Measurements from ENCODE around the gene CAMK2A. TPM values are rescaled to one million over a fixed set of nuclear protein-coding genes. Genes with fewer than 3 reads are reported as not detected.

CAMK2A gene
- total RNA-seq, 2 donors from 2014 or later: 0.50 to 1.0 TPM

DNA sequence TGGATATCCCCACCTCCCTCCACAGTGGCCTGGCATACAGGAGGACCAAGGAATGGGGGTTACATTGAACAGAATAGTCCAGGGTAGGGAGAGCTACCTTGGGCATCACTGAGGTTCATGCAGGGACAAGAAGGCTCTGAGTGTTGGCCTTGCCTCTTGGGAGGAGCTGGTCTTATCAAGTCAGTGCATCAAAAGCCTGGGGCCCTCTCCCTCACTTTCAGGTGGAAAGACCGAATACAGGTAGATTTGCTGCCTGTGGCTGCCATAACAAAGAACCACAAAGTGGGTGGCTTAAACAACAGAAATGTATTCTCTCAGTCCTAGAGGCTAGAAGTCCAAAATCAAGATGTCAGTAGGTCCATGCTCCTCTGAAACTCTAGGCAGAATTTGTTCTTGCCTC lies 31.6 kb upstream of the CAMK2A start:
- Histone ChIP-seq H3K4me1 (replicated peaks) (no peaks in the 10 kb centered on the region), H3K27ac (no peak overlapping the region), H3K4me3 (no peak overlapping the region), H3K9me3 (no peaks in the 10 kb centered on the region), H3K27me3 (replicated peaks; ENCODE audit: insufficient read depth) (no peaks in the 10 kb centered on the region), H3K36me3 (no peaks in the 10 kb centered on the region)
- 95% methylated on average over 1 of the region's 1 CpG for WGBS
- no peak for DNase-seq (ENCODE audit: low spot score)
- TF ChIP-seq POLR2A (IDR thresholded peaks at IDR 0.05) (no peak), POLR2AphosphoS5 (IDR thresholded peaks at IDR 0.05) (no peak)
- TF ChIP-seq, protein P1, sequence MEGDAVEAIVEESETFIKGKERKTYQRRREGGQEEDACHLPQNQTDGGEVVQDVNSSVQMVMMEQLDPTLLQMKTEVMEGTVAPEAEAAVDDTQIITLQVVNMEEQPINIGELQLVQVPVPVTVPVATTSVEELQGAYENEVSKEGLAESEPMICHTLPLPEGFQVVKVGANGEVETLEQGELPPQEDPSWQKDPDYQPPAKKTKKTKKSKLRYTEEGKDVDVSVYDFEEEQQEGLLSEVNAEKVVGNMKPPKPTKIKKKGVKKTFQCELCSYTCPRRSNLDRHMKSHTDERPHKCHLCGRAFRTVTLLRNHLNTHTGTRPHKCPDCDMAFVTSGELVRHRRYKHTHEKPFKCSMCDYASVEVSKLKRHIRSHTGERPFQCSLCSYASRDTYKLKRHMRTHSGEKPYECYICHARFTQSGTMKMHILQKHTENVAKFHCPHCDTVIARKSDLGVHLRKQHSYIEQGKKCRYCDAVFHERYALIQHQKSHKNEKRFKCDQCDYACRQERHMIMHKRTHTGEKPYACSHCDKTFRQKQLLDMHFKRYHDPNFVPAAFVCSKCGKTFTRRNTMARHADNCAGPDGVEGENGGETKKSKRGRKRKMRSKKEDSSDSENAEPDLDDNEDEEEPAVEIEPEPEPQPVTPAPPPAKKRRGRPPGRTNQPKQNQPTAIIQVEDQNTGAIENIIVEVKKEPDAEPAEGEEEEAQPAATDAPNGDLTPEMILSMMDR (IDR thresholded peaks at IDR 0.05): no peak
- intact Hi-C loops (cut with DNase I): no loop called here

DNA sequence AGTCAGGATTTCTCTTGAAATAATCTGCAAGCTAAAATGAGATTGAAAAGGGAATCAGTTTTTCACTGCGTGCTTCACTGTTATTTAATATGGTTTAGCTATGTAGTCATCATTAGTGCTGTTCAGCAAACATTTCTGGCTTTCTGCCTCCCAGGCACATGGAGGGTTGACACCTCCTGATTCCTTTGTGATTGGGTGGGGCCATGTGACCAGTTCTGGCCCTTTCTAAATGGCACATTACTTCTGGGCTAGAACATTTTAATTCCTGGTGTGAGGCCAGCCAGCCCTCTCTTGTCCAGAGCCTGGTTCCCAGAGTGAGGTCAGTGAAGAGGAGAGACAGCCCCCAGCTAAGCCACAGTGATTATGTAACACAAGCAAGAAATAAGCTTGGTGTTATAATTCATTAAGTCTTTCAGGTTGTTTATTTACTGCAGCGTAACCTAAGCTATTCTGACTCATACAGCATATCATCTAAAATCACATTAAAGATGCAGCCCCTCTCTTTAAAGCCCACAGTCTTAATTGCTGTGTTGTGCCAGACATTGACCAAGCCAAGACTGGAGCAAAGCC lies 30.6 kb upstream of the CAMK2A start:
- H3K36me3 ChIP-seq: no peaks in the 10 kb centered on the region
- DNase-seq (ENCODE audit: low spot score): no peak
- no peak for TF ChIP-seq POLR2AphosphoS5 (IDR thresholded peaks at IDR 0.05)
- no peak for TF ChIP-seq POLR2A (IDR thresholded peaks at IDR 0.05)
- H3K27ac ChIP-seq: no peak overlapping the region
- no peaks in the 10 kb centered on the region for H3K27me3 ChIP-seq (replicated peaks; ENCODE audit: insufficient read depth)
- no peaks in the 10 kb centered on the region for H3K4me1 ChIP-seq (replicated peaks)
- no peak overlapping the region for H3K4me3 ChIP-seq
- intact Hi-C loops (cut with DNase I): no loop called here
- 49% methylated on average over 2 of the region's 2 CpGs for WGBS
- no peaks in the 10 kb centered on the region for H3K9me3 ChIP-seq

DNA sequence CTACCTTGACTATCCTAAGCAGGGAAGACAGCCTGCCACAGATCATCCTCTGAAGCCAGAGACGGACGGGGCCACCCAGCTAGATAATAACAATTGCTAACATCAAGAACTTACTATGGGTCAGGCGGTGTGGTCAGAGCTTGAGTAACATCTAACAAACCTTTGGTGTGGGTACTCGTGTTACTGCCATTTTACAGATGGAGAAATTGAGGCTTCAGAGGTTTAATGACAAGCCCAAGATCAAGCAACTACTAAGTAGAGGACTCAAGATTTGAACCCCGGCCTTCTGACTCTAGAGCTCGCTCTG lies 29.9 kb upstream of the CAMK2A start:
- Histone ChIP-seq H3K4me1 (replicated peaks) (no peaks in the 10 kb centered on the region), H3K27me3 (replicated peaks; ENCODE audit: insufficient read depth) (no peaks in the 10 kb centered on the region), H3K9me3 (no peaks in the 10 kb centered on the region), H3K4me3 (no peak overlapping the region), H3K27ac (no peak overlapping the region), H3K36me3 (no peaks in the 10 kb centered on the region)
- no peak for DNase-seq (ENCODE audit: low spot score)
- intact Hi-C loops (cut with DNase I): no loop called here
- 92% methylated on average over 6 of the region's 6 CpGs for WGBS
- TF ChIP-seq POLR2A (IDR thresholded peaks at IDR 0.05): no peak

DNA sequence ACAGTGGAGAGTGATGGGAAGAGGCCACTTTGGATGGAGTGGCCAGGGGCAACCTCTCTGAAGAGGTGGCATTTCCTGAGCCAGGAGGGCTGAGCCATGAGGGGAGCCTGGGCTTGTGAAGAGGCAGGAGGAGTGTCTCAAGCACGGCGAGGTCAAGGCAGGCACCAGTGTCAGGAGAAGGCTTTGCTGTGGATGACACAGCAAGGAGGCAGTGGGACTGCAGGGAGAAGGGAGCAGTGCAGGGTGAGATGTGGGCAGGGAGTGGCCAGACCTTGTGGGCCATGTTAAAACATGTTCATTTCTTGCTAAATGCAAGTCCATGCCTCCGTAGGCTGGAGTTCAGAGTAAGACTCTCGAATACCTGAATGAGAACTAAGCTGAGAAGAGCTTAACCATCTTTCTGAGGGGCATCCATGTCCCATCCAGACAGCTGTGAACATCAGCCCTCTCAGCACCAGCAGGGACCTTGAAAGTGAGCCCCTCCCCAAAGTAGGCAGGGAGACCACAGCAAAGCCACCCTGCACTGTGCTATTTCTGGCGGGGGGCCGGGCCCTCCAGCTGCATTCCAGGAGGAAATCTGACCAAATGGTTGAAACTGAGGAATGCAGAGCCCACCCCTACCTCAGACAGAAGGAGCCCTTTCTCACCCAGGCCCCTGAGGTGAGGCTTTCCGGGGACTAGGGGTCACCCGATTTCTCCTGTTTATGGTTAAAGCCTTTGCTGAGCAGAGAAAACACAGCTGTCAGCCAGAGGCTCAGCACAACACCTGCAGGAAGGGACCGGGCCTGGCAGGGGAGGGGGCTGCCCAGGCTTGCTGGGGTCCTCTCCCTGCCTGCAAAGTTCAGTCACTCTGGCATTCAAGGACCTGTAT lies 29.3 kb upstream of the CAMK2A start:
- no peaks in the 10 kb centered on the region for H3K27me3 ChIP-seq (replicated peaks; ENCODE audit: insufficient read depth)
- H3K9me3 ChIP-seq: no peaks in the 10 kb centered on the region
- TF ChIP-seq POLR2A (IDR thresholded peaks at IDR 0.05) (no peak), POLR2AphosphoS5 (IDR thresholded peaks at IDR 0.05) (no peak)
- TF ChIP-seq, protein P1 (IDR thresholded peaks at IDR 0.05): no peak
- 60% methylated on average over 9 of the region's 9 CpGs for WGBS
- no peak for DNase-seq (ENCODE audit: low spot score)
- intact Hi-C loops (cut with DNase I): no loop called here
- H3K4me1 ChIP-seq (replicated peaks): no peaks in the 10 kb centered on the region
- no peak overlapping the region for H3K27ac ChIP-seq
- no peaks in the 10 kb centered on the region for H3K36me3 ChIP-seq
- H3K4me3 ChIP-seq: no peak overlapping the region

DNA sequence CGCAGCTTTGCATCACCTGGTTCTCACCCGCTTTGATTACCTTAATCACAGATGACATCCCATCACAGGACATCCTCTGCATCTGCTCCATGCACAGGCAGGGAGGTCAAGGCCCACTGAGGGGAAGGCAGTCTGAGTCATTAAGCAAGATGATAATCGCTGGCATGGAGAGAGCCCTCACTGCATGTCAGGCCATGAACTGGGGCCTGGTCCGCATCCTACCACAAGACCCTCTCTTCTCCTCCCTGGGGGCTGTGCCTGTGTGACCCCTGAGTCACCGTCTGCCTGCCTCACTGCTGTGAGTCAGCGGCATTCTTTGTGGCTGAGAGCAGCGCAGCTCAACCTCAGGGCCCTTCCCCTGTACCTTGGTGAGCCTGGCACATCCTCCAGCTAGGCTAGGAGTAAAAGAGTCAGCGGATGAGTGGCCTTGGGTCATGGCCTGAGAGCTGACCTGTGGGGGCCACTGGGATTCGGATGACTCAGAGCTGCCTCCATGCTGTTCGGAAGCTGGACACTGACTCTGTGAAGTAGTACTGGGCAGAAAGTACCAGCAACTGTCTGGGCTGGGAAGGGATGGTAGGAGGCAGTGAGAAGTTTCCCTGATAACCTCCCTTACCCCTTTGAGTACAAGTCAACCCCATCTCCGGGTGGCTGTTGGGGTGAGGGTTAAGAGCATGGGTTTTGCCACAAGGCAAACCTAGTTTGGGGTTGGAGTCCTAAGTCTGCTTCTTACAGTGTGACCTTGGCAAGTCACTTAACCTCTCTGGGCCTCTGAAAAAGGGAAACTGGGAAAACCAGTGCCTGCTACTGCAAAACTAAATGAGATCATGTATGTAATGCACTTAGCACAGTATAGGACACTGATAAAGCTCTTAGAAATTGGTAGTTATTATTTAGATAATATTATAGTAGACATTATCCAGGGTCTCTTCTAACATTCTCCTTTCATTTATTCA lies 27.8 kb upstream of the CAMK2A start:
- no peaks in the 10 kb centered on the region for H3K4me1 ChIP-seq (replicated peaks)
- WGBS: 79% methylated on average over 11 of the region's 11 CpGs
- intact Hi-C loops (cut with DNase I): no loop called here
- no peak overlapping the region for H3K4me3 ChIP-seq
- H3K9me3 ChIP-seq: no peaks in the 10 kb centered on the region
- no peaks in the 10 kb centered on the region for H3K36me3 ChIP-seq
- TF ChIP-seq POLR2A (IDR thresholded peaks at IDR 0.05) (no peak), POLR2AphosphoS5 (IDR thresholded peaks at IDR 0.05) (no peak)
- TF ChIP-seq, protein P1 (IDR thresholded peaks at IDR 0.05): no peak
- H3K27ac ChIP-seq: no peak overlapping the region
- DNase-seq (ENCODE audit: low spot score): no peak
- no peaks in the 10 kb centered on the region for H3K27me3 ChIP-seq (replicated peaks; ENCODE audit: insufficient read depth)
